PC-9 (cell line): Measurements from ENCODE around the gene ANO7. TPM values are rescaled to one million over a fixed set of nuclear protein-coding genes. Genes with fewer than 3 reads are reported as not detected.

Source experiments
- BruUV-seq: library from RNA; stranded (reverse); fragments of 400-500 nt; replicated peaks from 2 replicates; lab custom pipeline; 2021; lab: Mats Ljungman, UMichigan
- CTCF ChIA-PET: fragments of 300-600 bp; sonication (Branson Sonifier 250); formaldehyde crosslinking; loops from one replicate; lab custom pipeline; 2022; ENCODE audit warnings: antibody characterized with exemption; lab: Charles Lee
- POLR2A ChIA-PET: fragments of 300-600 bp; sonication (Branson Sonifier 250); formaldehyde crosslinking; loops from one replicate; lab custom pipeline; 2022; ENCODE audit warnings: antibody characterized with exemption; ENCODE audit not compliant: unreplicated experiment; lab: Charles Lee
- DNase-seq, 2 experiments: peaks; one replicate each; pipeline versions ENCODE4 v3.0.0 to v3.0.0-alpha.2; 2015 to 2022; ENCODE audit warnings: mixed read lengths in 1 of 2
- H2AFZ ChIP-seq: fragments of 200-600 bp; sonication (generic); 2 replicates; pipeline ENCODE4 v1.8.1; 2017; ENCODE audit warnings: antibody characterized with exemption
- H3F3A ChIP-seq: fragments of 200-600 bp; sonication (generic); 2 replicates; pipeline ENCODE4 v1.8.1; 2017; ENCODE audit warnings: antibody characterized with exemption, mild to moderate bottlenecking, low read depth; ENCODE audit not compliant: insufficient read depth
- H3K27ac ChIP-seq: fragments of 200-600 bp; sonication (generic); 2 replicates; pipeline ENCODE4 v1.6.1; 2016; ENCODE audit warnings: mixed run types
- H3K27me3 ChIP-seq: fragments of 200-600 bp; sonication (generic); 2 replicates; pipeline ENCODE4 v1.6.1; 2016; ENCODE audit warnings: low read depth, mixed run types; ENCODE audit not compliant: insufficient read depth
- H3K36me3 ChIP-seq: fragments of 200-600 bp; sonication (generic); 2 replicates; pipeline ENCODE4 v1.6.1; 2016; ENCODE audit warnings: low read depth, mixed run types
- H3K4me1 ChIP-seq: fragments of 200-600 bp; sonication (generic); replicated peaks from 2 replicates; pipeline ENCODE4 v1.6.1; 2016; ENCODE audit warnings: mixed run types; ENCODE audit not compliant: insufficient read depth
- H3K4me2 ChIP-seq: fragments of 200-600 bp; sonication (generic); 2 replicates; pipeline ENCODE4 v1.6.1; 2017; ENCODE audit warnings: mixed run types
- H3K4me3 ChIP-seq: fragments of 200-600 bp; sonication (generic); 2 replicates; pipeline ENCODE4 v1.6.1; 2016; ENCODE audit warnings: mixed run types
- H3K79me2 ChIP-seq: fragments of 200-600 bp; sonication (generic); 2 replicates; pipeline ENCODE4 v1.6.1; 2017; ENCODE audit warnings: low read depth, mixed run types
- H3K9me2 ChIP-seq: fragments of 200-600 bp; sonication (generic); 2 replicates; pipeline ENCODE4 v1.8.1; 2017; ENCODE audit warnings: mild to moderate bottlenecking; ENCODE audit not compliant: insufficient read depth
- H3K9me3 ChIP-seq: fragments of 200-600 bp; sonication (generic); 2 replicates; pipeline ENCODE4 v1.8.1; 2016; ENCODE audit warnings: low read depth; ENCODE audit not compliant: insufficient read depth
- H4K20me1 ChIP-seq: fragments of 200-600 bp; sonication (generic); 2 replicates; pipeline ENCODE4 v1.8.1; 2017; ENCODE audit not compliant: insufficient read depth
- EZH2 ChIP-seq: fragments of 200-600 bp; sonication (generic); IDR thresholded peaks from 2 replicates; pipeline ENCODE4 v1.8.0; 2017; ENCODE audit warnings: antibody characterized with exemption, low read depth
- intact Hi-C: fragments of 100-400 bp; cut with micrococcal nuclease; formaldehyde crosslinking; loops from one replicate; pipeline ENCODE4 v1.10.0; 2022; ENCODE audit not compliant: unreplicated experiment
- total RNA-seq: library from RNA; stranded (reverse); gene quantifications from 2 replicates; pipeline ENCODE4 v1.2.3, GENCODE V29; 2021
- TF ChIP-seq, protein P1 (sequence below): fragments of 200-600 bp; sonication (generic); conservative IDR thresholded peaks from 2 replicates; pipeline ENCODE4 v1.6.1; 2017; ENCODE audit warnings: mixed run types, antibody characterized with exemption, mild to moderate bottlenecking, moderate library complexity

Gene ANO7
- total RNA-seq, 1 experiment from 2014 or later = 6.5 TPM

DNA sequence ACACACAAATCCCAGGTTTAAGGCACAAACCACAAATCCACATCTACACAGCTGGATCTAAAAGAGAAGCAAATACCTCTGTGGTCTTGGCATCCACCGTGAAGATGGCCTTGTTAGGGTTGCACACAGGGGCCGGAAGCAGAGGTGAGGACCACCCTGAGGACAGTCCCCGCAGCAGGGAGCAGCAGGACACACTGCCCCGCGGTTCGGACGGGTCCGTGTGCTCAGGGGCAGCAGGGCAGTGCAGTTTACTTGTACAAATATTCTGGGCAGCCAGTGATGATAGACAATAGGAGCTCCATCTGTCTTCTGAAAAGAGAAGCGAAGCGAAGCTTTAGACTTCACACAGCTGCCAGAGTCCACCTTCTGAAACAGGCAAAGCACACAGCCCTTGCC lies 48.0 kb upstream of the ANO7 start:
- CTCF ChIA-PET = no interaction called here
- Histone ChIP-seq H3K4me2 (no peak overlapping the region), H3K4me1 (no peaks in the 10 kb centered on the region), H3K27ac (no peak overlapping the region), H3K27me3 (no peaks in the 10 kb centered on the region), H4K20me1 (no peaks in the 10 kb centered on the region), H3F3A (no peaks in the 10 kb centered on the region), H3K79me2 (peaks cover 7% of the 10 kb centered on the region; the same call in 1 of the 2 replicates), H3K9me2 (no peaks in the 10 kb centered on the region), H2AFZ (no peak overlapping the region), H3K4me3 (no peak overlapping the region), H3K9me3 (no peaks in the 10 kb centered on the region), H3K36me3 (0 out of 2 replicates have a peak, but pooled peaks cover 11% of the 10 kb centered on the region)
- no TSS peak for BruUV-seq
- TF ChIP-seq EZH2 = no peak
- TF ChIP-seq, protein P1, sequence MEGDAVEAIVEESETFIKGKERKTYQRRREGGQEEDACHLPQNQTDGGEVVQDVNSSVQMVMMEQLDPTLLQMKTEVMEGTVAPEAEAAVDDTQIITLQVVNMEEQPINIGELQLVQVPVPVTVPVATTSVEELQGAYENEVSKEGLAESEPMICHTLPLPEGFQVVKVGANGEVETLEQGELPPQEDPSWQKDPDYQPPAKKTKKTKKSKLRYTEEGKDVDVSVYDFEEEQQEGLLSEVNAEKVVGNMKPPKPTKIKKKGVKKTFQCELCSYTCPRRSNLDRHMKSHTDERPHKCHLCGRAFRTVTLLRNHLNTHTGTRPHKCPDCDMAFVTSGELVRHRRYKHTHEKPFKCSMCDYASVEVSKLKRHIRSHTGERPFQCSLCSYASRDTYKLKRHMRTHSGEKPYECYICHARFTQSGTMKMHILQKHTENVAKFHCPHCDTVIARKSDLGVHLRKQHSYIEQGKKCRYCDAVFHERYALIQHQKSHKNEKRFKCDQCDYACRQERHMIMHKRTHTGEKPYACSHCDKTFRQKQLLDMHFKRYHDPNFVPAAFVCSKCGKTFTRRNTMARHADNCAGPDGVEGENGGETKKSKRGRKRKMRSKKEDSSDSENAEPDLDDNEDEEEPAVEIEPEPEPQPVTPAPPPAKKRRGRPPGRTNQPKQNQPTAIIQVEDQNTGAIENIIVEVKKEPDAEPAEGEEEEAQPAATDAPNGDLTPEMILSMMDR = no peak
- POLR2A ChIA-PET = no interaction called here
- DNase-seq = no peak
- intact Hi-C loops = no loop called here

DNA sequence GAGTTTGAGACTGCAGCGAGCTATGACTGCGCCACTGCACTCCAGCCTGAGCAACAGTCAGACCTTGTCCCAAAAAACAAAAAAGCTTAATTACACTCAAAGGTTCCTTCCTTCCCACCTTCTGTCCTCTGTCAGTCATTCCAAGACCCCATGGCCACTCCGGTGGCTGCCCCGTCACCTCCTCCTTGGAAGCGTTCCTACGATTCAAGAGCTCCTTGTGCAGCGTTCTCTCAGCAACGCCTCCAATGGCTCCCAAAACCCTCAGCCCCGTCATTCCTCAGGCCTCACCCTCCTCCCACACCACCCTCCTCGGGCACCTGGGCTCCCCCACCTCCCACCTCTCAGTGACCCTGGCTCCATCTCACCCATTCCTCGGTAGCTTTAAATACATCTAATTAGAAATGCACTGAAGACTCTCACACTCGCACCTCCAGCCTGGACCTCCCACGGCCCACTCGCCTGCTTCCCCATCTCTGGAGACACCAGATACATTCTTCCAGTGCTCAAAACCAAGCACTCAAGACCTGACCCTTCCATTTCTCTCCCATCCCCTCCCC lies 47.2 kb upstream of the ANO7 start:
- no peaks in the 10 kb centered on the region for H3K27me3 ChIP-seq
- peaks cover 7% of the 10 kb centered on the region; the same call in 1 of the 2 replicates for H3K79me2 ChIP-seq
- POLR2A ChIA-PET = no interaction called here
- no peak overlapping the region for H3K4me3 ChIP-seq
- BruUV-seq = no TSS peak
- H3K9me2 ChIP-seq = no peaks in the 10 kb centered on the region
- H3K27ac ChIP-seq = no peak overlapping the region
- H3K9me3 ChIP-seq = no peaks in the 10 kb centered on the region
- H3K36me3 ChIP-seq = 0 out of 2 replicates have a peak, but pooled peaks cover 11% of the 10 kb centered on the region
- H3K4me2 ChIP-seq = no peak overlapping the region
- intact Hi-C loops = no loop called here
- DNase-seq = no peak
- no peaks in the 10 kb centered on the region for H4K20me1 ChIP-seq
- no peaks in the 10 kb centered on the region for H3F3A ChIP-seq
- no peak overlapping the region for H2AFZ ChIP-seq
- H3K4me1 ChIP-seq = no peaks in the 10 kb centered on the region
- CTCF ChIA-PET = no interaction called here
- TF ChIP-seq EZH2 = no peak
- TF ChIP-seq, protein P1 = no peak

DNA sequence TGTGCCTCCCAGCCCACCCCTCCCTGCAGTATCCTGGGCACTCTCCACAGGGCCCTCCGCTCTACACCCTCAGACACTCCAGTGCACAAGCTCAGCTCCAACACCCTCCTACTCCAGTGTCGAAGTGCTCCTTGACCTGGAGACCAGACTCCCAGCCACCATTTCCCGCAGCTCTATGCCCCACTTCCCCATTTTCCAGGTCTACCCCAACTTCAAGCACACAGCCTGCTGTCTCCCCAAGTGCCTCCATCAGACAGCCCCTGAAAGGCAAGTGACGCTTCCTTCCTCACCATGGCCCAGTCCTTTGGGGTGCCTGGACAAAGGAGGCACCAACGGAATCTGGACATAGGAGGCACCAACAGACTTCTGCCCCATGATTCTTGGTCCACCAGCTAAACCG lies 46.4 kb upstream of the ANO7 start:
- no peak overlapping the region for H2AFZ ChIP-seq
- TF ChIP-seq EZH2 = no peak
- TF ChIP-seq, protein P1 = no peak
- intact Hi-C loops = no loop called here
- no peaks in the 10 kb centered on the region for H3F3A ChIP-seq
- BruUV-seq = no TSS peak
- H3K4me3 ChIP-seq = no peak overlapping the region
- ChIA-PET CTCF (no interaction called here), POLR2A (no interaction called here)
- no peaks in the 10 kb centered on the region for H3K9me3 ChIP-seq
- H3K36me3 ChIP-seq = 0 out of 2 replicates have a peak, but pooled peaks cover 11% of the 10 kb centered on the region
- no peaks in the 10 kb centered on the region for H4K20me1 ChIP-seq
- peaks cover 12% of the 10 kb centered on the region; the same call in 1 of the 2 replicates for H3K79me2 ChIP-seq
- H3K4me2 ChIP-seq = no peak overlapping the region
- no peak for DNase-seq
- H3K4me1 ChIP-seq = no peaks in the 10 kb centered on the region
- H3K9me2 ChIP-seq = no peaks in the 10 kb centered on the region
- H3K27ac ChIP-seq = no peak overlapping the region
- no peaks in the 10 kb centered on the region for H3K27me3 ChIP-seq
